Sigmoid colon (tissue), 4 donors: Measurements from ENCODE around the gene MYH14.

Experiments used
- EP300 ChIP-seq, 4 donors: sonication (generic); formaldehyde crosslinking; IDR thresholded peaks; one replicate each; pipeline ENCODE4 v1.6.1; 2017; ENCODE audit warnings: antibody characterized with exemption in 4 of 4
- POLR2A ChIP-seq, 2 donors: fragments of 450-650 bp; IDR thresholded peaks; one replicate each; pipeline ENCODE4 v1.6.1; 2016; ENCODE audit warnings: antibody characterized with exemption in 2 of 2, mild to moderate bottlenecking in 2 of 2, moderate library complexity in 2 of 2
- POLR2AphosphoS5 ChIP-seq, 4 donors: sonication (generic); formaldehyde crosslinking; IDR thresholded peaks; one replicate each; pipeline ENCODE4 v1.6.1; 2017; ENCODE audit warnings: antibody characterized with exemption in 4 of 4
- TF ChIP-seq, protein P1 (sequence below), 4 experiments: fragments of 450-650 bp in 3 of 4; fragments of 200-600 bp in 1 of 4; IDR thresholded peaks; one replicate each; pipeline ENCODE4 v1.5.1; 2016 to 2019; ENCODE audit warnings: antibody characterized with exemption in 4 of 4, mild to moderate bottlenecking in 3 of 4, moderate library complexity in 2 of 4

DNA sequence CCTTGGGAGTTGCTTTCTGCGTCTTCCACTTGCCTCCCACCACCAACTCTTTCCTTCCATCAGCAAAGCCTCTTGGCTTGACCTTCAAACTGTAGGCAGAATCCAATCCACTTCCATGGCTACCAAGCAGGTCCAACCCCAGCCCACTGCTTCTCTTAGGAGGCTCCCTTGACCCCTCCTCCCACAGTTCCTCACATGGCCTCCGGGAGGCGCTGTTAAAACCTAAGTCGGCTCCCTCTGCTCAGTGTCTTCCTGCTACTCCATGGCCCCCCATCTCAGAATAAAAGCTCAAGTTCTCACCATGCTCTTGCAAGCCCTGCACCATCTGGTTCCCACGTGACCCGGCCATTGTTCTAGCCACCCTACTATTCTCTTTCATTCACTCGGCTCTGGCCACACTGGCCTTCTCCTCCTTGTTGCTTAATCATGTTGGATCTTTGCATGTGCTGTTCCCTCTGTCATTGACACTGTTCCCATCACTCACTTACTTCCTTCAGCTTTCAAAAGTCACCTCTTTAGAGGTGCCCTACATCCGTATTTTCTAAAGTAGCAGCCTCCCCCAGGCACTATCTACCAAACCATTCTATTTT lies 47.8 kb upstream of the MYH14 start:
- TF ChIP-seq, protein P1, sequence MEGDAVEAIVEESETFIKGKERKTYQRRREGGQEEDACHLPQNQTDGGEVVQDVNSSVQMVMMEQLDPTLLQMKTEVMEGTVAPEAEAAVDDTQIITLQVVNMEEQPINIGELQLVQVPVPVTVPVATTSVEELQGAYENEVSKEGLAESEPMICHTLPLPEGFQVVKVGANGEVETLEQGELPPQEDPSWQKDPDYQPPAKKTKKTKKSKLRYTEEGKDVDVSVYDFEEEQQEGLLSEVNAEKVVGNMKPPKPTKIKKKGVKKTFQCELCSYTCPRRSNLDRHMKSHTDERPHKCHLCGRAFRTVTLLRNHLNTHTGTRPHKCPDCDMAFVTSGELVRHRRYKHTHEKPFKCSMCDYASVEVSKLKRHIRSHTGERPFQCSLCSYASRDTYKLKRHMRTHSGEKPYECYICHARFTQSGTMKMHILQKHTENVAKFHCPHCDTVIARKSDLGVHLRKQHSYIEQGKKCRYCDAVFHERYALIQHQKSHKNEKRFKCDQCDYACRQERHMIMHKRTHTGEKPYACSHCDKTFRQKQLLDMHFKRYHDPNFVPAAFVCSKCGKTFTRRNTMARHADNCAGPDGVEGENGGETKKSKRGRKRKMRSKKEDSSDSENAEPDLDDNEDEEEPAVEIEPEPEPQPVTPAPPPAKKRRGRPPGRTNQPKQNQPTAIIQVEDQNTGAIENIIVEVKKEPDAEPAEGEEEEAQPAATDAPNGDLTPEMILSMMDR (IDR thresholded peaks at IDR 0.05): no peak
- TF ChIP-seq POLR2A (IDR thresholded peaks at IDR 0.05) (no peak), EP300 (IDR thresholded peaks at IDR 0.05) (no peak), POLR2AphosphoS5 (IDR thresholded peaks at IDR 0.05) (no peak)
